Neural cell (in vitro differentiated cells): ENCODE data around the gene NOC4L. TPM values are rescaled to one million over a fixed set of nuclear protein-coding genes. Genes with fewer than 3 reads are reported as not detected.

Experiments
- polyA plus RNA-seq: library from polyadenylated mRNA; depleted of rRNA; stranded (reverse); fragments of >200 nt; gene quantifications from 2 replicates; pipeline ENCODE4 v1.2.3, GENCODE V29; 2014
- small RNA-seq, 3 experiments: library from RNA; depleted of rRNA; stranded (forward); fragments of <200 nt; gene quantifications; one replicate each; pipeline ENCODE3, GENCODE V24; 2012

The NOC4L gene
- polyA plus RNA-seq, 1 donor from 2014 or later, result 26.9 TPM

Small RNA genes lying within 50 kb of the gene (small RNA-seq; reads per million reads assigned to genes)
- 0 reads per million in 3 experiments for gene AC138466.3

Other genes with a start within 250 kb of the NOC4L start
- gene ULK1, start 249.8 kb upstream of the NOC4L start, polyA plus RNA-seq, result 19.0 and 27.9 TPM in 2 replicates
- 14.3 and 20.0 TPM in 2 replicates for gene PUS1, start 215.2 kb upstream of the NOC4L start, polyA plus RNA-seq
- gene EP400, start 194.5 kb upstream of the NOC4L start, polyA plus RNA-seq, result 19.4 and 21.0 TPM in 2 replicates
- 17.6 and 22.8 TPM in 2 replicates for gene DDX51, start 138 bp upstream of the NOC4L start, polyA plus RNA-seq
- 13.5 and 18.0 TPM in 2 replicates for gene GALNT9, start 185.1 kb downstream of the NOC4L start, polyA plus RNA-seq